Prostate gland (tissue), 2 donors: Measurements from ENCODE around the gene NSA2.

ENCODE experiments used
- POLR2A ChIP-seq: fragments of 450-650 bp; IDR thresholded peaks from one replicate; pipeline ENCODE4 v1.6.1; 2016; ENCODE audit warnings: antibody characterized with exemption, mild to moderate bottlenecking
- TF ChIP-seq, protein P1 (sequence below), 4 experiments: fragments of 200-600 bp in 2 of 4; fragments of 450-650 bp in 2 of 4; sonication (generic) in 2 of 4; IDR thresholded peaks; 1 replicate in 3 of 4; 2 replicates in 1 of 4; pipeline ENCODE4 v1.5.1; 2016 to 2019; ENCODE audit warnings: antibody characterized with exemption in 4 of 4, mild to moderate bottlenecking in 2 of 4, moderate library complexity in 2 of 4

DNA sequence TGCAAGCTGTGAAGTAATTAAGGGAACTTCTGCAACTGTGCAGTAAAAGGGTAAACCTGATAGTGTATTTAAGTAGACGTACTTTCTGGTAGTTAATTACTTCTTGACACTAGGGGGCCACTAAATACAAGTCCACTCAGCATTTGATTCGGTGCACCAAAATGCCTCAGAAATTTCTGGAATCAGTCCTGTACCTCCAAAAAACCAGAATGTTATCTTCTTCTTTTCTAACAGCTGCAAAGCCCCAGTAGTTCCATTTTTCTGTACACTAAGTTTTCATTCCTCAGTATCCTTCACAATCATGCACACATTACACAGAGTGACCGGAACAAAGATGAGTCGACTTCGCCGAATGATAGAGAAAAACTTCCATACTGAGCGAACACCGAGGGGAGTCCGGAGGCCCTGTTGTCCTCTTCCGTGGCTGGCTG lies 616 bp upstream of the NSA2 start:
- no peak for TF ChIP-seq POLR2A
- TF ChIP-seq, protein P1, sequence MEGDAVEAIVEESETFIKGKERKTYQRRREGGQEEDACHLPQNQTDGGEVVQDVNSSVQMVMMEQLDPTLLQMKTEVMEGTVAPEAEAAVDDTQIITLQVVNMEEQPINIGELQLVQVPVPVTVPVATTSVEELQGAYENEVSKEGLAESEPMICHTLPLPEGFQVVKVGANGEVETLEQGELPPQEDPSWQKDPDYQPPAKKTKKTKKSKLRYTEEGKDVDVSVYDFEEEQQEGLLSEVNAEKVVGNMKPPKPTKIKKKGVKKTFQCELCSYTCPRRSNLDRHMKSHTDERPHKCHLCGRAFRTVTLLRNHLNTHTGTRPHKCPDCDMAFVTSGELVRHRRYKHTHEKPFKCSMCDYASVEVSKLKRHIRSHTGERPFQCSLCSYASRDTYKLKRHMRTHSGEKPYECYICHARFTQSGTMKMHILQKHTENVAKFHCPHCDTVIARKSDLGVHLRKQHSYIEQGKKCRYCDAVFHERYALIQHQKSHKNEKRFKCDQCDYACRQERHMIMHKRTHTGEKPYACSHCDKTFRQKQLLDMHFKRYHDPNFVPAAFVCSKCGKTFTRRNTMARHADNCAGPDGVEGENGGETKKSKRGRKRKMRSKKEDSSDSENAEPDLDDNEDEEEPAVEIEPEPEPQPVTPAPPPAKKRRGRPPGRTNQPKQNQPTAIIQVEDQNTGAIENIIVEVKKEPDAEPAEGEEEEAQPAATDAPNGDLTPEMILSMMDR (IDR thresholded peaks at IDR 0.05) = peak in 3 of 4 experiments; percentile 39 to 69 (median 49)
